GM12878 (cell line): ENCODE data around the gene HSPB8. TPM values are rescaled to one million over a fixed set of nuclear protein-coding genes. Genes with fewer than 3 reads are reported as not detected.

Source experiments
- ATAC-seq: fragments of 200-7000 bp; cut with Tn5 transposase; 3 replicates; pipeline ENCODE4 v1.9.1; 2020; ENCODE audit warnings: mild to moderate bottlenecking, moderate library complexity
- BruUV-seq: library from RNA; stranded (reverse); fragments of 400-500 nt; replicated peaks from 2 replicates; lab custom pipeline; 2021; lab: Mats Ljungman, UMichigan
- CTCF ChIA-PET: fragments of 300-600 bp; sonication (Branson Sonifier 250); formaldehyde crosslinking; extraction: SDS; loops from one replicate; lab custom pipeline; 2021; ENCODE audit warnings: inconsistent platforms; lab: Yijun Ruan, JAX
- POLR2A ChIA-PET: fragments of 350-600 bp; formaldehyde crosslinking; extraction: SDS; loops from one replicate; lab custom pipeline; 2021; ENCODE audit warnings: inconsistent platforms; lab: Charles Lee
- RAD21 ChIA-PET: fragments of 300-600 bp; sonication (Branson Sonifier 250); formaldehyde crosslinking; loops from one replicate; lab custom pipeline; 2023; ENCODE audit warnings: antibody characterized with exemption; ENCODE audit not compliant: unreplicated experiment; lab: Charles Lee
- SMC1A ChIA-PET: fragments of 300-600 bp; sonication (Branson Sonifier 250); formaldehyde crosslinking; loops from one replicate; lab custom pipeline; 2023; ENCODE audit not compliant: unreplicated experiment, uncharacterized antibody; lab: Charles Lee
- DNase-seq: peaks from one replicate; pipeline ENCODE4 v3.0.0-alpha.2; 2011; ENCODE audit warnings: low read depth, low spot score
- FAIRE-seq: peaks from 3 replicates; lab custom pipeline; 2011; peaks lifted over from hg19 to GRCh38; lab: Jason Lieb, UNC
- H2AFZ ChIP-seq: 2 replicates; pipeline ENCODE4 v1.6.0; 2011; ENCODE audit warnings: low read depth, low read length, control low read depth; ENCODE audit not compliant: control insufficient read depth
- H3K27ac ChIP-seq: 2 replicates; pipeline ENCODE4 v1.5.1; 2011; ENCODE audit warnings: control low read depth; ENCODE audit not compliant: control insufficient read depth, insufficient read depth
- H3K27me3 ChIP-seq, 2 experiments: replicated peaks in 1 of 2; 2 replicates each; pipeline versions ENCODE4 v1.6.0 to v1.6.1; 2011; ENCODE audit warnings: low read length in 1 of 2; ENCODE audit not compliant: control insufficient read depth in 2 of 2, insufficient read depth in 2 of 2
- H3K36me3 ChIP-seq, 2 experiments: 2 replicates each; pipeline ENCODE4 v1.5.1; 2011; ENCODE audit warnings: low read length in 1 of 2; ENCODE audit not compliant: control insufficient read depth in 2 of 2, insufficient read depth in 2 of 2
- H3K4me1 ChIP-seq: 2 replicates; pipeline ENCODE4 v1.6.1; 2011; ENCODE audit warnings: mild to moderate bottlenecking, low read length, moderate library complexity, mixed read lengths; ENCODE audit not compliant: control insufficient read depth, insufficient read depth
- H3K4me2 ChIP-seq: 2 replicates; pipeline ENCODE4 v1.6.0; 2011; ENCODE audit warnings: control low read depth; ENCODE audit not compliant: control insufficient read depth, insufficient read depth
- H3K4me3 ChIP-seq: fragments of 200-600 bp; sonication (generic); 2 replicates; pipeline ENCODE4 v1.5.1; 2016
- H3K79me2 ChIP-seq: 2 replicates; pipeline ENCODE4 v1.6.0; 2011; ENCODE audit warnings: low read length; ENCODE audit not compliant: control insufficient read depth, insufficient read depth
- H3K9ac ChIP-seq: 2 replicates; pipeline ENCODE4 v1.8.0; 2011; ENCODE audit warnings: low read length, control low read depth, mixed read lengths; ENCODE audit not compliant: control insufficient read depth, insufficient read depth
- H3K9me3 ChIP-seq: replicated peaks from 3 replicates; pipeline ENCODE4 v1.5.1; 2011; ENCODE audit warnings: mild to moderate bottlenecking, low read length; ENCODE audit not compliant: control insufficient read depth, insufficient read depth
- H4K20me1 ChIP-seq: 2 replicates; pipeline ENCODE4 v1.6.0; 2011; ENCODE audit not compliant: control insufficient read depth, insufficient read depth
- EP300 ChIP-seq, 2 experiments: fragments of 150-350 bp in 1 of 2; IDR thresholded peaks; 2 replicates each; pipeline ENCODE4 v1.6.1; 2011 to 2012; ENCODE audit warnings: low read depth in 2 of 2, low read length in 2 of 2, borderline replicate concordance in 1 of 2, improper control_type of control experiment in 1 of 2, inconsistent platforms in 1 of 2; ENCODE audit not compliant: control insufficient read depth in 1 of 2
- ESRRA ChIP-seq: IDR thresholded peaks from 2 replicates; pipeline ENCODE4 v1.6.1; 2012; ENCODE audit warnings: mild to moderate bottlenecking, low read length, improper control_type of control experiment
- GATAD2B ChIP-seq: fragments of 450-650 bp; conservative IDR thresholded peaks from 2 replicates; pipeline ENCODE4 v1.6.1; 2017; ENCODE audit warnings: low read depth, mild to moderate bottlenecking, moderate library complexity
- RUNX3 ChIP-seq: IDR thresholded peaks from 2 replicates; pipeline ENCODE4 v1.6.1; 2012; ENCODE audit warnings: low read length, inconsistent platforms
- WGBS: methylation state at CpG from one replicate; pipeline ENCODE4 v1.1.6; 2016; ENCODE audit warnings: low lambda C conversion rate; ENCODE audit not compliant: insufficient replicate concordance, insufficient coverage; ENCODE audit errors: missing lambda C conversion rate; 5-methylcytosine and 5-hydroxymethylcytosine counted together
- in situ Hi-C: fragments of 300-500 bp; cut with MboI; formaldehyde crosslinking; loops from 9 replicates; pipeline ENCODE4 v1.14.3; 2018; ENCODE audit warnings: mixed read lengths
- intact Hi-C: fragments of 100-400 bp; cut with micrococcal nuclease; formaldehyde crosslinking; loops from one replicate; pipeline ENCODE4 v1.14.2; 2022; ENCODE audit not compliant: unreplicated experiment
- polyA plus RNA-seq, 11 experiments: library from polyadenylated mRNA; depleted of rRNA in 4 of 11; unstranded in 6 of 11; stranded (reverse) in 5 of 11; fragments of >200 nt; fragmentation: Nextera tagmentation in 4 of 11; fragmentation: Illumina TruSeq in 1 of 11; extraction: Ambion mirVana in 4 of 11; extraction: Trizol in 1 of 11; gene quantifications; 1 replicate in 1 of 11; 2 replicates in 10 of 11; pipeline versions ENCODE4 v1.2.1 to v1.2.3, GENCODE V29; 2011 to 2016; ENCODE audit warnings: inconsistent platforms in 2 of 11, missing spikeins in 2 of 11, low read depth in 1 of 11
- total RNA-seq, 4 experiments: library from RNA; depleted of rRNA in 3 of 4; stranded (reverse); fragments of >200 nt in 3 of 4; fragmentation: Illumina TruSeq in 1 of 4; extraction: Trizol in 1 of 4; gene quantifications; 2 replicates each; pipeline versions ENCODE4 v1.2.1 to v1.2.3, GENCODE V29; 2013 to 2021
- TF ChIP-seq, protein P1 (sequence below): IDR thresholded peaks from 2 replicates; pipeline ENCODE4 v1.6.1; 2011; ENCODE audit warnings: low read depth, mild to moderate bottlenecking, low read length, moderate library complexity, borderline replicate concordance; ENCODE audit errors: extremely low read depth
- TF ChIP-seq, protein P2 (sequence below): fragments of 150-350 bp; IDR thresholded peaks from 2 replicates; pipeline ENCODE4 v1.6.1; 2014; ENCODE audit warnings: mild to moderate bottlenecking, low read depth, low read length

Gene HSPB8
- total and polyA plus RNA-seq, 10 of the 15 experiments (the other 5 are each of a cell fraction or from before 2014, with no cell fraction given): 0.10 TPM; not detected in 9

DNA sequence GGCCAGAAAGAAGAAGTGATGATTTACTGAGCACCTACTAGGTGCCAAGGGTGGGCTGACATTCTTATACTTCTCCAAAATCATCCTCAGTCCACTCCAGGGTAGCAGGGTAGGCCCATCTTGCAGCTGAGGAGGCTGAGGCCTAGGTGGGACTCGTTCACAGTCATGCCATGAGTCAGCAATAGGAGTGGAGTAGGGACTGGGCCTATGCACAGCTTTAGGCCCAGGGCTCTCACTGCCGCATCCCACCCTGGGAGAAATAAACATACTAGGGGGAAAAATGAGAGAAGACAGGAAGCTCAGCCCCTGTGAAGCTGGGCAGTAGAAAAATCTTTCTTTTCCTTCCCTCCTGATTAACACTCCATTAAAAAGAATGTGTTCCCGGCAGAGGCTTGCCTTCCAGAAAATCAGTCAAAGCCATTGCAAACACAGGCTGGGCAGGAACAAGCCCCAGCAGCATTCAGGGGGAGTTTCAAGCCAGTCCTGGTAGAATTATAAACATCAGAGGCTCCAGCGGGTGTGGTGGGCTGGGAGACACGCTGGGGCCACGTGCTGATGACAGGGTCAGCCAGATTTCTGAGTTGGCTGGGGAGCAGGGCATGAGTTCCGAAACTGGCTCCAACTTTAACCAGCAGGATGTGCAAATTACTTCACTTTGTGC is 1.8 kb downstream of the HSPB8 start:
- DNase-seq: no peak
- H3K79me2 ChIP-seq: no peaks in the 10 kb centered on the region
- H3K9ac ChIP-seq: no peak overlapping the region
- H3K4me1 ChIP-seq: no peaks in the 10 kb centered on the region
- ChIA-PET POLR2A (no interaction called here), CTCF (no interaction called here)
- no peaks in the 10 kb centered on the region for H3K36me3 ChIP-seq
- no peaks in the 10 kb centered on the region for H3K9me3 ChIP-seq
- no peaks in the 10 kb centered on the region for H4K20me1 ChIP-seq
- TF ChIP-seq ESRRA (no peak), RUNX3 (no peak), EP300 (IDR thresholded peaks at IDR 0.05; ENCODE audit: borderline replicate concordance in 1 of 2, control insufficient read depth in 1 of 2, low read depth in 2 of 2, low read length in 2 of 2) (no peak), GATAD2B (no peak)
- TF ChIP-seq, protein P1, sequence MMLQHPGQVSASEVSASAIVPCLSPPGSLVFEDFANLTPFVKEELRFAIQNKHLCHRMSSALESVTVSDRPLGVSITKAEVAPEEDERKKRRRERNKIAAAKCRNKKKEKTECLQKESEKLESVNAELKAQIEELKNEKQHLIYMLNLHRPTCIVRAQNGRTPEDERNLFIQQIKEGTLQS: no peak
- TF ChIP-seq, protein P2, sequence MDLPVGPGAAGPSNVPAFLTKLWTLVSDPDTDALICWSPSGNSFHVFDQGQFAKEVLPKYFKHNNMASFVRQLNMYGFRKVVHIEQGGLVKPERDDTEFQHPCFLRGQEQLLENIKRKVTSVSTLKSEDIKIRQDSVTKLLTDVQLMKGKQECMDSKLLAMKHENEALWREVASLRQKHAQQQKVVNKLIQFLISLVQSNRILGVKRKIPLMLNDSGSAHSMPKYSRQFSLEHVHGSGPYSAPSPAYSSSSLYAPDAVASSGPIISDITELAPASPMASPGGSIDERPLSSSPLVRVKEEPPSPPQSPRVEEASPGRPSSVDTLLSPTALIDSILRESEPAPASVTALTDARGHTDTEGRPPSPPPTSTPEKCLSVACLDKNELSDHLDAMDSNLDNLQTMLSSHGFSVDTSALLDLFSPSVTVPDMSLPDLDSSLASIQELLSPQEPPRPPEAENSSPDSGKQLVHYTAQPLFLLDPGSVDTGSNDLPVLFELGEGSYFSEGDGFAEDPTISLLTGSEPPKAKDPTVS: no peak
- TF ChIP-seq, all 136 proteins: peak for 0
- SMC1A ChIA-PET: no interaction called here
- no peak overlapping the region for H2AFZ ChIP-seq
- H3K4me3 ChIP-seq: no peak overlapping the region
- no peak overlapping the region for H3K4me2 ChIP-seq
- H3K27ac ChIP-seq: no peak overlapping the region
- H3K27me3 ChIP-seq: peaks cover 0 to 3% of the 10 kb centered on the region in 2 experiments; a peak in 1 of 4 replicates
- no peak for FAIRE-seq
- no TSS peak for BruUV-seq
- in situ Hi-C loops (no loop called here), intact Hi-C loops (no loop called here)
- RAD21 ChIA-PET: no interaction called here
- no peak for ATAC-seq
- 18% methylated on average over 7 of the region's 7 CpGs for WGBS
